ENCODE data around the gene LAMTOR2.

DNA sequence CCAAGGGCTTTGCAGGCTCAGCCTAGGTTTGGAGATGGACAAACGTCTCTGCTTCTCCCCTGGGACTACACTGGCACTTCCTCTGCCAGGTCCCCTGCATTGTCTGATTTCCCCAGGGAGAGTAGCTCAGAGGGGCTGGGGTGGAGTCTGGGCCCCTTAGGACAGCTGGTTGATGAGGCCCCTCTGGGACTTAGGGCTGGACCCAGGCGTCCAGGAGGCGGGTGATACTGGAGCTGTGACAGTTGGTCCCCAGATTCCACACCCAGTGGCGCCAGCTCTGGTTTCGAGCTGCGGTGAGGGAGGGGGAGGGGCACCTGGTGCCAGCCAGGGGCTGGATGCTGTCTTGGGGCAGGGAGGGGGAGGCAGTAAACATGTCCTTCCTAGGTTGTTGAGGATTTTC, 35.1 kb downstream of the LAMTOR2 start:
- TF ChIP-seq EP300 (IDR thresholded peaks at IDR 0.05; ENCODE audit: borderline replicate concordance in 1 of 2, low read depth in 2 of 2, low read length in 2 of 2) (no peak), BRCA1 (IDR thresholded peaks at IDR 0.05; ENCODE audit: low read depth, low read length) (no peak), POLR2A (IDR thresholded peaks at IDR 0.05; ENCODE audit: control extremely low read depth in 1 of 2, low read depth in 2 of 2, low read length in 2 of 2) (no peak), JUN (IDR thresholded peaks at IDR 0.05; ENCODE audit: low read depth, low read length) (no peak), RFX5 (IDR thresholded peaks at IDR 0.05; ENCODE audit: borderline replicate concordance, low read depth, low read length) (no peak), EZH2 (IDR thresholded peaks at IDR 0.05; ENCODE audit: low read depth, low read length, severe bottlenecking) (no peak), BACH1 (IDR thresholded peaks at IDR 0.05; ENCODE audit: low read length) (no peak), POLR2AphosphoS5 (IDR thresholded peaks at IDR 0.05; ENCODE audit: low read depth, low read length) (no peak), CBX8 (IDR thresholded peaks at IDR 0.05; ENCODE audit: borderline replicate concordance, low read depth, low read length) (no peak), EGR1 (IDR thresholded peaks at IDR 0.05; ENCODE audit: borderline replicate concordance, low read depth, low read length) (no peak), KDM5A (IDR thresholded peaks at IDR 0.05; ENCODE audit: low read length) (no peak), RAD21 (IDR thresholded peaks at IDR 0.05 in 1 of 2, conservative IDR thresholded peaks at IDR 0.05 in 1 of 2; ENCODE audit: low read depth in 2 of 2, low read length in 2 of 2) (no peak), FOSL1 (IDR thresholded peaks at IDR 0.05; ENCODE audit: insufficient read depth, low read depth, low read length) (no peak)
- TF ChIP-seq, protein P1, sequence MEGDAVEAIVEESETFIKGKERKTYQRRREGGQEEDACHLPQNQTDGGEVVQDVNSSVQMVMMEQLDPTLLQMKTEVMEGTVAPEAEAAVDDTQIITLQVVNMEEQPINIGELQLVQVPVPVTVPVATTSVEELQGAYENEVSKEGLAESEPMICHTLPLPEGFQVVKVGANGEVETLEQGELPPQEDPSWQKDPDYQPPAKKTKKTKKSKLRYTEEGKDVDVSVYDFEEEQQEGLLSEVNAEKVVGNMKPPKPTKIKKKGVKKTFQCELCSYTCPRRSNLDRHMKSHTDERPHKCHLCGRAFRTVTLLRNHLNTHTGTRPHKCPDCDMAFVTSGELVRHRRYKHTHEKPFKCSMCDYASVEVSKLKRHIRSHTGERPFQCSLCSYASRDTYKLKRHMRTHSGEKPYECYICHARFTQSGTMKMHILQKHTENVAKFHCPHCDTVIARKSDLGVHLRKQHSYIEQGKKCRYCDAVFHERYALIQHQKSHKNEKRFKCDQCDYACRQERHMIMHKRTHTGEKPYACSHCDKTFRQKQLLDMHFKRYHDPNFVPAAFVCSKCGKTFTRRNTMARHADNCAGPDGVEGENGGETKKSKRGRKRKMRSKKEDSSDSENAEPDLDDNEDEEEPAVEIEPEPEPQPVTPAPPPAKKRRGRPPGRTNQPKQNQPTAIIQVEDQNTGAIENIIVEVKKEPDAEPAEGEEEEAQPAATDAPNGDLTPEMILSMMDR (IDR thresholded peaks at IDR 0.05; ENCODE audit: control extremely low read depth in 1 of 3, insufficient read depth in 1 of 3, low read depth in 1 of 3, low read length in 3 of 3) = no peak
